Keratinocyte (primary cell): ENCODE results near the gene CPEB3. TPM values are rescaled to one million over a fixed set of nuclear protein-coding genes. Genes with fewer than 3 reads are reported as not detected.

Experiments used
- DNase-seq: peaks from one replicate; pipeline ENCODE4 v3.0.0-alpha.2; 2011; ENCODE audit warnings: low read depth, missing footprints, low spot score
- FAIRE-seq: peaks from 2 replicates; lab custom pipeline; 2011; peaks lifted over from hg19 to GRCh38; lab: Jason Lieb, UNC
- H2AFZ ChIP-seq: 2 replicates; pipeline ENCODE4 v1.6.0; 2012; ENCODE audit warnings: low read length, control low read depth, inconsistent platforms; ENCODE audit not compliant: control insufficient read depth
- H3K27ac ChIP-seq: 2 replicates; pipeline ENCODE4 v1.5.1; 2011; ENCODE audit warnings: low read length; ENCODE audit not compliant: control insufficient read depth, insufficient read depth
- H3K27me3 ChIP-seq: 3 replicates; pipeline ENCODE4 v1.6.0; 2011; ENCODE audit warnings: low read length; ENCODE audit not compliant: control insufficient read depth, insufficient read depth; ENCODE audit errors: extremely low read depth
- H3K36me3 ChIP-seq, 2 experiments: 2 replicates in 1 of 2; 3 replicates in 1 of 2; pipeline ENCODE4 v1.5.1; 2011; ENCODE audit warnings: low read length in 2 of 2, mild to moderate bottlenecking in 1 of 2; ENCODE audit not compliant: control insufficient read depth in 2 of 2, insufficient read depth in 2 of 2; ENCODE audit errors: extremely low read depth in 1 of 2
- H3K4me1 ChIP-seq: 3 replicates; pipeline ENCODE4 v1.5.1; 2011; ENCODE audit warnings: low read length; ENCODE audit not compliant: control insufficient read depth, insufficient read depth; ENCODE audit errors: extremely low read depth
- H3K4me2 ChIP-seq: 3 replicates; pipeline ENCODE4 v1.6.0; 2011; ENCODE audit warnings: low read depth, low read length; ENCODE audit not compliant: control insufficient read depth, insufficient read depth; ENCODE audit errors: extremely low read depth
- H3K4me3 ChIP-seq, 3 experiments: fragments of 200-600 bp in 1 of 3; sonication (generic) in 1 of 3; 2 replicates in 2 of 3; 3 replicates in 1 of 3; pipeline ENCODE4 v1.5.1; 2011 to 2016; ENCODE audit warnings: low read length in 3 of 3, mild to moderate bottlenecking in 3 of 3, control low read depth in 2 of 3, inconsistent platforms in 1 of 3, low read depth in 1 of 3, mixed read lengths in 1 of 3, mixed run types in 1 of 3, moderate library complexity in 1 of 3; ENCODE audit not compliant: control insufficient read depth in 2 of 3, insufficient read depth in 2 of 3; ENCODE audit errors: extremely low read depth in 1 of 3
- H3K79me2 ChIP-seq: 2 replicates; pipeline ENCODE4 v1.6.0; 2012; ENCODE audit warnings: low read length; ENCODE audit not compliant: control insufficient read depth, insufficient read depth
- H3K9ac ChIP-seq: 3 replicates; pipeline ENCODE4 v1.6.0; 2011; ENCODE audit warnings: low read length; ENCODE audit not compliant: control insufficient read depth, insufficient read depth; ENCODE audit errors: extremely low read depth
- H3K9me1 ChIP-seq: 3 replicates; pipeline ENCODE4 v1.6.0; 2011; ENCODE audit warnings: low read length; ENCODE audit not compliant: control insufficient read depth, insufficient read depth; ENCODE audit errors: extremely low read depth
- H3K9me3 ChIP-seq: 2 replicates; pipeline ENCODE4 v1.5.1; 2012; ENCODE audit warnings: low read depth, low read length; ENCODE audit not compliant: control insufficient read depth
- H4K20me1 ChIP-seq: 3 replicates; pipeline ENCODE4 v1.6.0; 2011; ENCODE audit warnings: low read length; ENCODE audit not compliant: control insufficient read depth, insufficient read depth; ENCODE audit errors: extremely low read depth
- EZH2 ChIP-seq: IDR thresholded peaks from one replicate; pipeline ENCODE4 v1.6.1; 2012; ENCODE audit warnings: inconsistent platforms, mild to moderate bottlenecking, low read length, moderate library complexity
- dilution Hi-C: fragments of 300-500 bp; cut with MboI; formaldehyde crosslinking; loops from one replicate; pipeline ENCODE4 v1.7.0; 2020; ENCODE audit warnings: low sequenced_read_pairs; ENCODE audit not compliant: extremely low pct_ligation_motif_present
- polyA plus RNA-seq, 5 experiments: library from polyadenylated mRNA; depleted of rRNA in 3 of 5; stranded (reverse) in 3 of 5; stranded (forward) in 1 of 5; unstranded in 1 of 5; fragments of >200 nt; gene quantifications; 1 replicate in 1 of 5; 2 replicates in 3 of 5; 3 replicates in 1 of 5; pipeline versions ENCODE4 v1.2.1 to v1.2.3, GENCODE V29; 2011 to 2012; ENCODE audit warnings: missing spikeins in 2 of 5, low read depth in 1 of 5, low replicate concordance in 1 of 5
- TF ChIP-seq, protein P1 (sequence below), 3 experiments: IDR thresholded peaks in 1 of 3; conservative IDR thresholded peaks in 1 of 3; optimal IDR thresholded peaks in 1 of 3; 2 replicates in 2 of 3; 3 replicates in 1 of 3; pipeline versions ENCODE3 to v1.5.1; 2011; ENCODE audit warnings: low read length in 3 of 3, mild to moderate bottlenecking in 3 of 3, moderate library complexity in 2 of 3, control low read depth in 1 of 3, inconsistent platforms in 1 of 3; ENCODE audit not compliant: insufficient read depth in 2 of 3; ENCODE audit errors: extremely low read depth in 1 of 3

CPEB3 gene
- polyA plus RNA-seq, 1 donor (not counting 4 experiments of a cell fraction or from before 2014, with no cell fraction given), result 0.47 TPM

DNA sequence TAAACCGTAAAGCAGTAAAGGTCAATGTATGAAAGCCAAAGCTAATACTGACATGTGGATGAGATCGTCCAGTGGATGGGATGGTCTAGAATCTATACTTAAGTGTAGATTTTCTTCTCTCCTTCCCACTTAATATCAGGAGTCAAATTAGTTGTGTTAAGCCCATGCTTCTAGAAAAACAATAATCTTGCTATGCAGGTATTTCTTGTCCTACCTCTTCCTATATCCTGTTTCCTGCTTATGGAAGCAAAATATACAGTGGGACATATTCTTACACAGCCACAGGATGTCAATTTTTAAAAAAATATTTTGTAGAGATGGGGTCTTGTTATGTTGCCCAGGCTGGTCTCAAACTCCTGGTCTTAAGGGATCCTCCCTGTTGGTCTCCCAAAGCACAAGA lies 27.5 kb downstream of the CPEB3 start:
- Histone ChIP-seq H3K9me1 (no peaks in the 10 kb centered on the region), H2AFZ (no peak overlapping the region), H3K27me3 (no peaks in the 10 kb centered on the region), H4K20me1 (no peaks in the 10 kb centered on the region), H3K27ac (no peak overlapping the region), H3K4me2 (no peak overlapping the region), H3K36me3 (no peaks in the 10 kb centered on the region), H3K79me2 (no peaks in the 10 kb centered on the region), H3K9ac (no peak overlapping the region), H3K9me3 (no peaks in the 10 kb centered on the region), H3K4me1 (no peaks in the 10 kb centered on the region), H3K4me3 (no peak overlapping the region)
- TF ChIP-seq, protein P1, sequence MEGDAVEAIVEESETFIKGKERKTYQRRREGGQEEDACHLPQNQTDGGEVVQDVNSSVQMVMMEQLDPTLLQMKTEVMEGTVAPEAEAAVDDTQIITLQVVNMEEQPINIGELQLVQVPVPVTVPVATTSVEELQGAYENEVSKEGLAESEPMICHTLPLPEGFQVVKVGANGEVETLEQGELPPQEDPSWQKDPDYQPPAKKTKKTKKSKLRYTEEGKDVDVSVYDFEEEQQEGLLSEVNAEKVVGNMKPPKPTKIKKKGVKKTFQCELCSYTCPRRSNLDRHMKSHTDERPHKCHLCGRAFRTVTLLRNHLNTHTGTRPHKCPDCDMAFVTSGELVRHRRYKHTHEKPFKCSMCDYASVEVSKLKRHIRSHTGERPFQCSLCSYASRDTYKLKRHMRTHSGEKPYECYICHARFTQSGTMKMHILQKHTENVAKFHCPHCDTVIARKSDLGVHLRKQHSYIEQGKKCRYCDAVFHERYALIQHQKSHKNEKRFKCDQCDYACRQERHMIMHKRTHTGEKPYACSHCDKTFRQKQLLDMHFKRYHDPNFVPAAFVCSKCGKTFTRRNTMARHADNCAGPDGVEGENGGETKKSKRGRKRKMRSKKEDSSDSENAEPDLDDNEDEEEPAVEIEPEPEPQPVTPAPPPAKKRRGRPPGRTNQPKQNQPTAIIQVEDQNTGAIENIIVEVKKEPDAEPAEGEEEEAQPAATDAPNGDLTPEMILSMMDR (optimal IDR thresholded peaks at IDR 0.05 in 1 of 3, IDR thresholded peaks at IDR 0.05 in 1 of 3, conservative IDR thresholded peaks at IDR 0.05 in 1 of 3; ENCODE audit: extremely low read depth in 1 of 3, insufficient read depth in 2 of 3, low read length in 3 of 3), result no peak
- no peak for TF ChIP-seq EZH2
- dilution Hi-C loops, result no loop called here
- FAIRE-seq (no peak), DNase-seq (no peak)

DNA sequence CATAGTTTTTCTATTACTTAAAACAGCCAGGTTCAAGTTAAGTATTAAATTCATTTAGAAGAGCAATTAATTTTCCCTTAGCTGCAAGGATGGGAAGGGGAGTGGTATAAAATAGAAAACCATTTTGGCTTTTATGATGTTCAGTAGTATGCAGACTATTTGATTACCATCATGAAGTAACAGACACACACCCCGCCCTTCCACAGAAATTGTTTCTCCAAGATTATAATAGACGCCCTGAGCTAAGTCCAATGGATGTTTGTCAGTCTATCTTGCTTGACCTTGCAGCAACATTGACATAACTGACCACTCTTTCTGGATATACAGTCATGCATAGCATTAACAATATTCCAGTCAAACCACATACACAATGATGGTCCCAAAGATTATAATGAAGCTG lies 42.3 kb downstream of the CPEB3 start:
- no peaks in the 10 kb centered on the region for H3K27me3 ChIP-seq
- no peaks in the 10 kb centered on the region for H4K20me1 ChIP-seq
- H3K9me1 ChIP-seq, result no peaks in the 10 kb centered on the region
- no peak overlapping the region for H3K9ac ChIP-seq
- DNase-seq (no peak), FAIRE-seq (no peak)
- dilution Hi-C loops, result no loop called here
- TF ChIP-seq, protein P1 (optimal IDR thresholded peaks at IDR 0.05 in 1 of 3, IDR thresholded peaks at IDR 0.05 in 1 of 3, conservative IDR thresholded peaks at IDR 0.05 in 1 of 3; ENCODE audit: extremely low read depth in 1 of 3, insufficient read depth in 2 of 3, low read length in 3 of 3), result no peak
- no peak for TF ChIP-seq EZH2
- H3K36me3 ChIP-seq, result no peaks in the 10 kb centered on the region
- no peak overlapping the region for H3K4me2 ChIP-seq
- no peak overlapping the region for H3K27ac ChIP-seq
- no peaks in the 10 kb centered on the region for H3K9me3 ChIP-seq
- no peak overlapping the region for H3K4me3 ChIP-seq
- H3K79me2 ChIP-seq, result no peaks in the 10 kb centered on the region
- no peak overlapping the region for H2AFZ ChIP-seq
- H3K4me1 ChIP-seq, result peaks cover under 1% of the 10 kb centered on the region
